ENCODE measurements around the gene COQ10A. TPM values are rescaled to one million over a fixed set of nuclear protein-coding genes. Genes with fewer than 3 reads are reported as not detected.

COQ10A gene
- total RNA-seq, 2 experiments from 2014 or later = 7.9 to 9.6 TPM

DNA sequence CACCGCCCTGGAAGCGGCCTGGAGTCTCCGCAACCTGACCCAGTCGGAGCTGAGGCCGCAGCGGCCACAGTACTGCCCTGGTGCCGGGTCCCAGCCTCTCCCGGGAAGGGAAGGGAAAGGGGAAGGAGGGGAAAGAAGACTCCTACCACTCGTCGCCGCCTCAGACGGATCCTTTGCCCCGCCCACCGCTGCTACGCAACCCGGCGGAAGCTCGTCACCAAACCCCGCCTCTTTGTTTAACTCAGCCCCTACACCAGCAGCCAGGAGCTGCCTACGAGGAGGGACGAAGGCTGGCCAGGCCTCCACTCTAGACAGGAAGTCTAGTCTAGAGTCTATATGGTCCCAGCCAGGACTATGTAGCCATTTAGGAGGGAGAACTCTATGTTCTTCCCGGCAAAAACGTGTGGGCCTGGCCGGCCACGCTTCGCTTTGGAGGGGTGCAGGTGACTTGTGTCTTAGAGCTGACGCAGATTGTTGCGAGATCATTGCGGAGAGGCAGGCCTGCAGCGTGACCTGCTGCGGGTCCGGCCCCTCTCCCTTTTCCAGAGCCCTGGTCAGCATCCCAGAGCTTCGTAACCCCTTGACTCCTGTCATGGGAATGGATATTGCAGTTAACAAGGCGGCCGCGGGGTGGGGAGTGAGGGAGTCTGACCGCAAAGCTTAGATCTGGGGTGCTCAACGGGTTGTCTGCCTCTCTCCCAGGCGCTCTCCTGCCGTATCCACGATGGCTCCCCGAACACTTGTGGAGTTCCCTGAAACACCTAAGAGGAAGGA lies 44.8 kb upstream of the COQ10A start, which contains the start of gene RNF41:
RNF41 (minus strand) TSS at position 166 of the 774 bp plus-strand sequence. CDS start 7,875 bp downstream, outside the sequence.
- POLR2A ChIA-PET = interaction anchor here (0.7 to 3.1 kb wide), 18 partner anchors 8 to 176 kb away, joined by 3 to 22 read pairs (median 4); partner anchors contain the start of genes ANKRD52, PAN2, SMARCC2 and STAT2
- H3K27ac Mint-ChIP-seq = peak within 1 kb of the TSS; percentile 96
- peak within 1 kb of the TSS; percentile 98 for H3K4me3 Mint-ChIP-seq
- no peaks in the 10 kb centered on the region for H3K9me3 Mint-ChIP-seq
- intact Hi-C loops (cut with micrococcal nuclease) = loop anchor here (2.0 to 5.0 kb wide), 2 partner anchors 45 to 103 kb away; partner anchors contain the start of genes COQ10A and ZC3H10
- TF ChIP-seq, protein P1, sequence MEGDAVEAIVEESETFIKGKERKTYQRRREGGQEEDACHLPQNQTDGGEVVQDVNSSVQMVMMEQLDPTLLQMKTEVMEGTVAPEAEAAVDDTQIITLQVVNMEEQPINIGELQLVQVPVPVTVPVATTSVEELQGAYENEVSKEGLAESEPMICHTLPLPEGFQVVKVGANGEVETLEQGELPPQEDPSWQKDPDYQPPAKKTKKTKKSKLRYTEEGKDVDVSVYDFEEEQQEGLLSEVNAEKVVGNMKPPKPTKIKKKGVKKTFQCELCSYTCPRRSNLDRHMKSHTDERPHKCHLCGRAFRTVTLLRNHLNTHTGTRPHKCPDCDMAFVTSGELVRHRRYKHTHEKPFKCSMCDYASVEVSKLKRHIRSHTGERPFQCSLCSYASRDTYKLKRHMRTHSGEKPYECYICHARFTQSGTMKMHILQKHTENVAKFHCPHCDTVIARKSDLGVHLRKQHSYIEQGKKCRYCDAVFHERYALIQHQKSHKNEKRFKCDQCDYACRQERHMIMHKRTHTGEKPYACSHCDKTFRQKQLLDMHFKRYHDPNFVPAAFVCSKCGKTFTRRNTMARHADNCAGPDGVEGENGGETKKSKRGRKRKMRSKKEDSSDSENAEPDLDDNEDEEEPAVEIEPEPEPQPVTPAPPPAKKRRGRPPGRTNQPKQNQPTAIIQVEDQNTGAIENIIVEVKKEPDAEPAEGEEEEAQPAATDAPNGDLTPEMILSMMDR (IDR thresholded peaks at IDR 0.05) = no peak
- peaks cover 27% of the 10 kb centered on the region for H3K4me1 Mint-ChIP-seq (ENCODE audit: low read depth)
- CTCF ChIA-PET = interaction anchor here (0.6 to 4.1 kb wide), 22 partner anchors 12 to 491 kb away, joined by 3 to 41 read pairs (median 5); partner anchors contain the start of genes ANKRD52, COQ10A, ERBB3 and ESYT1
- H3K36me3 Mint-ChIP-seq (ENCODE audit: low read depth) = peaks cover 12% of the 10 kb centered on the region
- H3K27me3 Mint-ChIP-seq = no peaks in the 10 kb centered on the region
- ATAC-seq = peak; percentile 87
- peak; percentile 95 for DNase-seq

DNA sequence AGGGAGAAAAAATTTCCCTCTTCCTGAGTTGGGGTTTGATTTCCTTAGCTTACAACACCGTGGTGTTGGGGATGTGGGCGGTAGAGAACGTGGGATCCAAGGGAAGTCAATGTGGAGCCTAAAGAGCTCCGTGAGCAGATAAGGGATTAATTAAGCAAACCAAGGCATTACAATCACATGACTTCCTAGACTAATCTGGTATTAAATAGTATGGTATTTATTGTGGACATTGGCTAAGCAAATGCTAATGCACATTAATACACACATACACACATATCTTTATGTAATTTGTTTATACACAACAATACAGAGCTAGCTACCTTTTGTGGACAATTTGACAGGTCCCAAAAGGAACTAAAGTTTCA lies 44.2 kb upstream of the COQ10A start:
- Mint-ChIP-seq H3K4me1 (ENCODE audit: low read depth) (peaks cover 27% of the 10 kb centered on the region), H3K27ac (peak overlapping the region; percentile 96), H3K4me3 (peak overlapping the region; percentile 98), H3K27me3 (no peaks in the 10 kb centered on the region), H3K36me3 (ENCODE audit: low read depth) (peaks cover 14% of the 10 kb centered on the region), H3K9me3 (no peaks in the 10 kb centered on the region)
- ChIA-PET POLR2A (interaction anchor here (0.7 to 3.1 kb wide), 19 partner anchors 9 to 176 kb away, joined by 3 to 22 read pairs (median 4); partner anchors contain the start of genes ANKRD52, PAN2, SMARCC2 and STAT2), CTCF (interaction anchor here (0.7 to 4.1 kb wide), 20 partner anchors 12 to 248 kb away, joined by 3 to 41 read pairs (median 6); partner anchors contain the start of genes ANKRD52, COQ10A, ERBB3 and ESYT1)
- ATAC-seq = no peak
- TF ChIP-seq, protein P1 (IDR thresholded peaks at IDR 0.05) = no peak
- no peak for DNase-seq
- intact Hi-C loops (cut with micrococcal nuclease) = loop anchor here (2.0 to 5.0 kb wide), 2 partner anchors 45 to 104 kb away; partner anchors contain the start of genes COQ10A and ZC3H10

GRCh38 chr12:56223571-56224101 lies 43.1 kb upstream of the COQ10A start:
- intact Hi-C loops (cut with micrococcal nuclease) = loop anchor here (2.0 to 5.0 kb wide), 3 partner anchors 33 to 105 kb away; partner anchors contain the start of genes COQ10A and ZC3H10
- Mint-ChIP-seq H3K27ac (peak overlapping the region; percentile 87), H3K27me3 (no peaks in the 10 kb centered on the region), H3K36me3 (ENCODE audit: low read depth) (peaks cover 14% of the 10 kb centered on the region), H3K9me3 (no peaks in the 10 kb centered on the region), H3K4me1 (ENCODE audit: low read depth) (peaks cover 27% of the 10 kb centered on the region), H3K4me3 (peak overlapping the region; percentile 98)
- ATAC-seq (no peak), DNase-seq (no peak)
- ChIA-PET CTCF (interaction anchor here (2.2 to 4.1 kb wide), 6 partner anchors 17 to 105 kb away, joined by 7 to 41 read pairs (median 22); partner anchors contain the start of genes ANKRD52, SMARCC2 and ZC3H10), POLR2A (interaction anchor here (1.1 to 3.1 kb wide), 5 partner anchors 13 to 106 kb away, joined by 3 to 22 read pairs (median 7); partner anchors contain the start of genes ANKRD52 and ZC3H10)
- TF ChIP-seq, protein P1 (IDR thresholded peaks at IDR 0.05) = no peak

DNA sequence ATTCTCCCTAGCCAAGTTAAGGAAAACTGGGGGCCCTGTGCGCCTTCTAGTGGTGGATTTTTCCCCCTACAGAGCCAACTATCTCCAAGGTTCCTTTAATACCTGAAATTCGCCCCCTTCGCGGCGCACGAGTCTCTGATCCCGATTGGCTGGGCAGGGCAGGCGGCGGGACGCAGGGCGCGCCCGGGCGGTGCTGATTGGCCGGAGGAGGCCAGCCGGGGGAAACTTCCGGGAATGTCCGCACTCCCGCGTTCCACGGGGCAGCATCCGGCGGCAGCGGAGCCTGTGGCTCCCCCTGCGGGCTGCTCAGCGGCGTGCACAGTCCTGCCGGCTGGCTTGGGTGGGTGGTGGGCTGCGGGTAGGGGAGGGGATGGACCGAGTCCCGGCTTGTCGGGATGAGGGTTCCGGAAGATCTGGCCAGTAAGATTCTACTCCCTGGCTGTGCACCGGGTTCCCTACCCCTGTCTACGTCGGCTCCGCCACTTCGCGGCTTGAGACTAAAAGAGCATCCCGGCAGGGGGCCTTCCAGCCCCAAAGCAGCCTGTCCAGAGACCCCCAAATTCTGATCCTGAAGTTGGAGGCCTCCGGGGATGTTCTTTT lies 42.5 kb upstream of the COQ10A start, which contains the start of gene NABP2:
NABP2 (plus strand) TSS at position 241 of the 600 bp plus-strand sequence. CDS start 515 bp downstream, outside the sequence.
- Mint-ChIP-seq H3K9me3 (no peaks in the 10 kb centered on the region), H3K36me3 (ENCODE audit: low read depth) (peaks cover 17% of the 10 kb centered on the region), H3K4me1 (ENCODE audit: low read depth) (peaks cover 27% of the 10 kb centered on the region), H3K27ac (peak within 1 kb of the TSS; percentile 87), H3K4me3 (peak within 1 kb of the TSS; percentile 98), H3K27me3 (no peaks in the 10 kb centered on the region)
- ChIA-PET POLR2A (interaction anchor here (2.9 to 3.1 kb wide), 3 partner anchors 19 to 106 kb away, joined by 7 to 22 read pairs (median 16); partner anchors contain the start of genes ANKRD52 and ZC3H10), CTCF (interaction anchor here (4.0 kb wide), 1 partner anchor 35 kb away, joined by 41 read pairs; the partner anchor contains the start of gene SMARCC2)
- intact Hi-C loops (cut with micrococcal nuclease) = loop anchor here (2.0 to 5.0 kb wide), 2 partner anchors 33 to 43 kb away; partner anchors contain the start of gene COQ10A
- DNase-seq (peak; percentile 97), ATAC-seq (peak; percentile 81)
- TF ChIP-seq, protein P1 (IDR thresholded peaks at IDR 0.05) = peak; percentile 89

Measured in activated CD8-positive, alpha-beta T cell treated with anti-CD3 and anti-CD28 coated beads for 36 hours (primary cell).